GM18526 (cell line): ENCODE measurements around the gene CYB5RL.

Experiments
- POLR2A ChIP-seq: IDR thresholded peaks from 3 replicates; pipeline ENCODE4 v1.6.1; 2011; ENCODE audit not compliant: insufficient read length; ENCODE audit errors: extremely low read depth

Gene CYB5RL

GRCh38 chr1:54157401-54157800 lies 42.4 kb downstream of the CYB5RL start:
- no peak for TF ChIP-seq POLR2A

- no peak for TF ChIP-seq POLR2A
These were observed 42.8 kb downstream of the CYB5RL start for GRCh38 chr1:54156986-54157385.

- TF ChIP-seq POLR2A: no peak
These were observed 43.6 kb downstream of the CYB5RL start for GRCh38 chr1:54156201-54156600.

GRCh38 chr1:54153535-54154439 lies 46.0 kb downstream of the CYB5RL start:
- no peak for TF ChIP-seq POLR2A

GRCh38 chr1:54152696-54153095 lies 47.1 kb downstream of the CYB5RL start, which contains the start of gene CDCP2:
TSS of gene CDCP2 (minus strand) at chr1:54153000. CDS start at chr1:54152922, 78 bp downstream.
- TF ChIP-seq POLR2A: no peak

GRCh38 chr1:54151013-54151412 lies 48.8 kb downstream of the CYB5RL start:
- TF ChIP-seq POLR2A: no peak
